GM12864 (cell line): Measurements from ENCODE around the gene ABTB1.
A peak's percentile ranks its signal among the peaks of the same experiment; 100 is the strongest.

ENCODE experiments used
- DNase-seq: peaks from one replicate; pipeline ENCODE4 v3.0.0-alpha.2; 2011; ENCODE audit warnings: low read depth
- H3K4me3 ChIP-seq: 2 replicates; pipeline ENCODE4 v1.5.1; 2011; ENCODE audit warnings: mild to moderate bottlenecking, low read depth, low read length, control low read depth
- CTCF ChIP-seq: IDR thresholded peaks from 2 replicates; pipeline ENCODE4 v1.5.1; 2011; ENCODE audit warnings: low read depth, mild to moderate bottlenecking, moderate library complexity, low read length, control low read depth, inconsistent platforms; ENCODE audit errors: missing control alignments

The ABTB1 gene

DNA sequence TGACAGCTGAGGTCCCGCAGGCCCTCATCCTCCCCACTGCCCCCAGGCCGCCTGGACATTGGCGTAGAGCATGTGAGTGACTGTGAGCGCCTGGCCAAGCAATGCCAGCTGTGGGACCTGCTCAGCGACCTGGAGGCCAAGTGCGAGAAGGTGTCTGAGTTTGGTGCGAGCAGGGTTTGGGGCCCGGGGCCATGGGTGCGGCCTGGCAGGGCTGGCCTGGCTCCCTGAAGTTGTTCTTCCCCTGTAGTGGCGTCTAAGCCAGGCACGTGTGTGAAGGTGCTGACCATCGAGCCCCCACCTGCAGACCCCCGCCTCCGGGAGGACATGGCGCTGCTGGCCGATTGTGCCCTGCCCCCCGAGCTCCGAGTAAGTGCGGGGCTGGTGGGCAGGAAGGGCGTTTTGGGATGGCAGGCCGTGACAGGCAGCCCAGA is 4.2 kb downstream of the ABTB1 start:
- no peak for DNase-seq
- H3K4me3 ChIP-seq = no peak overlapping the region
- TF ChIP-seq CTCF = no peak

GRCh38 chr3:127677541-127678314 is 5.0 kb downstream of the ABTB1 start:
- no peak for DNase-seq
- no peak for TF ChIP-seq CTCF
- H3K4me3 ChIP-seq = no peak overlapping the region

- TF ChIP-seq CTCF = no peak
- DNase-seq = no peak
- H3K4me3 ChIP-seq = no peak overlapping the region
Measured at GRCh38 chr3:127678315-127678599, 5.5 kb downstream of the ABTB1 start.

DNA sequence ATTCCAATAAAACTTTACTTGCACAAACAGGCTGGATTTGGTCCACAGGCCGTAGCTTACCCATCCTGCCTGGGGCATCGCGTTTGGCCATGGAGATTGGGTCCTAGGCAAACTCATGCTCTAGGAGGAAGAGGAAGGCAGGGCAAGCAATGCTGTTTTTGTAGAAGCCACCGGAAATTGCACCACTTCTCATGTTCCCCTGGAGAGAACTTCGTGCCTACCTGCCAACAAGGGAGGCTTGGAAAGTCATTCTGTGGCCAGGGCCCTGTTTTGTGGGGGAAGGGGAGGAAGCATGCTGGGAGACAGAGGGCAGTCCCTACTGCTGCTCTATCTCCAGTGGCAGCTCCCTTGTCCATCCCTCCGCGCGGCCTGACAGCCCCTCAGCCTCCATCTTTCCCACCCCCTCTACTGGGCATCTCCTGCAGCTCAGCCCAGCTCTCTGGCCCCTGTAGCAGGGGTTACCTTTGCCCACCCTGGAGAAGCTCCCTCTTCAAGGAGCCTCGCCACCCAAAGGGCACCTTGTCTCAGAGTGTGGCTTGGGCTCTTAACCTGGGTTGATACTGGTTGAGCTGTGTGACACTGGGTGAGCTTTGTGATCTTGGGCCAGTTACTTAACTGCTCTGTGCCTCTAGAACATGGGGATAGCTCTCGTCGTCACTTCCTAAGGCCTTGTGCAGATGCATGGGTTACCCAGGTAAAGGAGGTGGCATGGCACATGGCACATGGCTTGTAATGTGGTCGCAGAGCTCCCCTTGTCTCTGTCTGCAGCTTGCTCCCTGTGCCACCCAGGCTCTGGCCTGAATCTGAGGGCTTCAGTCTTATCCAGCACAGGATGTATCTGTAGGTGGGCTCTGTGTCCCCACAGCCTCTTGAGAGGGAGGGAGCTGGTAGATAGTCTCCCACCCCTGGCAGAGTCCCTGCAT is 6.1 kb downstream of the ABTB1 start:
- TF ChIP-seq CTCF = no peak
- no peak overlapping the region for H3K4me3 ChIP-seq
- DNase-seq = no peak

GRCh38 chr3:127679534-127680145 is 6.9 kb downstream of the ABTB1 start:
- peak; percentile 40 for TF ChIP-seq CTCF
- no peak overlapping the region for H3K4me3 ChIP-seq
- DNase-seq = no peak

DNA sequence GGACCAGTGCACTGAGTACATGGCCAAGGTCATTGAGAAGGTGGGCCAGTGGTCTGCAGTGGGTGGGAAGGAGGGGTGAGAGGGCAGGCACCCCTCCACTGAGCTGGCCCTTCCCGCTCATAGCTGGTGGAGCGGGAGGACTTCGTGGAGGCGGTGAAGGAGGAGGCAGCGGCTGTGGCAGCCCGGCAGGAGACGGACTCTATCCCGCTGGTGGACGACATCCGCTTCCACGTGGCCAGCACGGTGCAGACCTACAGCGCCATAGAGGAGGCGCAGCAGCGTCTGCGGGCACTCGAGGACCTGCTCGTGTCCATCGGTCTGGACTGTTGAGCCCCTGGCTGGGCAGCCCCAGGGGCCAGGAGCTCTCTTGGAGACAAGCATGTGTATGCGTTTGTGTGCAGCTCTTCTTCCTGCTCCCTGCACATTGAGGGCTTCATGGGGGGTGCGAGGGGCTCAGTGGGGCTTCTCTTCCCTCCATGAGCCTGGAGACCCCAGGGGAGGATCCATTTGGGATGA is 7.5 kb downstream of the ABTB1 start:
- no peak overlapping the region for H3K4me3 ChIP-seq
- no peak for TF ChIP-seq CTCF
- DNase-seq = no peak
